ENCODE measurements around the gene PAIP2B. TPM values are rescaled to one million over a fixed set of nuclear protein-coding genes. Genes with fewer than 3 reads are reported as not detected.

PAIP2B gene
- total and polyA plus RNA-seq, 2 of the 13 experiments (the other 11 are each of a cell fraction or from before 2014, with no cell fraction given), result 0.16 to 0.29 TPM

GRCh38 chr2:71226096-71226964 is 573 bp downstream of the PAIP2B start (continued):
- TF ChIP-seq GABPB1 (CRISPR knock-in tag; IDR thresholded peaks at IDR 0.05) (0 out of 2 replicates have a peak, but pooled peaks have one; percentile 29), HNRNPLL (IDR thresholded peaks at IDR 0.05; ENCODE audit: low read depth, low read length, poor library complexity, severe bottlenecking) (peak; percentile 18), CCAR2 (optimal IDR thresholded peaks at IDR 0.05; ENCODE audit: low read depth, low read length) (no peak), KLF15 (CRISPR knock-in tag; IDR thresholded peaks at IDR 0.05; ENCODE audit: borderline replicate concordance) (no peak), SOX6 (IDR thresholded peaks at IDR 0.05) (no peak), SOX6 (CRISPR knock-in tag; IDR thresholded peaks at IDR 0.05) (no peak), MZF1 (CRISPR knock-in tag; IDR thresholded peaks at IDR 0.05; ENCODE audit: borderline replicate concordance) (no peak), GPN1 (CRISPR knock-in tag; IDR thresholded peaks at IDR 0.05; ENCODE audit: borderline replicate concordance) (no peak), RAD51 (IDR thresholded peaks at IDR 0.05; ENCODE audit: borderline replicate concordance) (no peak), ZSCAN12 (CRISPR knock-in tag; IDR thresholded peaks at IDR 0.05) (no peak), MAX (IDR thresholded peaks at IDR 0.05) (peak; percentile 26; the same call in 1 of the 2 replicates), ZNF326 (CRISPR knock-in tag; IDR thresholded peaks at IDR 0.05; ENCODE audit: borderline replicate concordance) (no peak), MED8 (CRISPR knock-in tag; IDR thresholded peaks at IDR 0.05; ENCODE audit: insufficient replicate concordance) (no peak), SOX5 (CRISPR knock-in tag; IDR thresholded peaks at IDR 0.05; ENCODE audit: borderline replicate concordance) (no peak), ZSCAN22 (CRISPR knock-in tag; IDR thresholded peaks at IDR 0.05) (no peak), TOE1 (CRISPR knock-in tag; IDR thresholded peaks at IDR 0.05) (no peak), ELF3 (CRISPR knock-in tag; IDR thresholded peaks at IDR 0.05) (no peak), AGO2 (optimal IDR thresholded peaks at IDR 0.05; ENCODE audit: low read depth, low read length) (no peak)
- TF ChIP-seq, protein P1, sequence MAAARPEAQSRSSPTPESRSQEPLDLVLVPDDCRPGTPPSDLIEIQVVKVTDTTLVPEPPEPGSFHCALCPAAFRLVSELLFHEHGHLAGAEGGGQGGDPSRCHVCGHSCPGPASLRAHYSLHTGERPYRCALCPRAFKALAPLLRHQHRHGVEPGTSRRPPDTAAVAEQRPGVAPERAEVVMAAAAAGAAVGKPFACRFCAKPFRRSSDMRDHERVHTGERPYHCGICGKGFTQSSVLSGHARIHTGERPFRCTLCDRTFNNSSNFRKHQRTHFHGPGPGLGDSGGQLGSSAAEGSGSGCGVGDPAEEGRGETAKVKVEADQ (CRISPR knock-in tag; IDR thresholded peaks at IDR 0.05; ENCODE audit: borderline replicate concordance), result 0 out of 2 replicates have a peak, but pooled peaks have one; percentile 33
- TF ChIP-seq, protein P2, sequence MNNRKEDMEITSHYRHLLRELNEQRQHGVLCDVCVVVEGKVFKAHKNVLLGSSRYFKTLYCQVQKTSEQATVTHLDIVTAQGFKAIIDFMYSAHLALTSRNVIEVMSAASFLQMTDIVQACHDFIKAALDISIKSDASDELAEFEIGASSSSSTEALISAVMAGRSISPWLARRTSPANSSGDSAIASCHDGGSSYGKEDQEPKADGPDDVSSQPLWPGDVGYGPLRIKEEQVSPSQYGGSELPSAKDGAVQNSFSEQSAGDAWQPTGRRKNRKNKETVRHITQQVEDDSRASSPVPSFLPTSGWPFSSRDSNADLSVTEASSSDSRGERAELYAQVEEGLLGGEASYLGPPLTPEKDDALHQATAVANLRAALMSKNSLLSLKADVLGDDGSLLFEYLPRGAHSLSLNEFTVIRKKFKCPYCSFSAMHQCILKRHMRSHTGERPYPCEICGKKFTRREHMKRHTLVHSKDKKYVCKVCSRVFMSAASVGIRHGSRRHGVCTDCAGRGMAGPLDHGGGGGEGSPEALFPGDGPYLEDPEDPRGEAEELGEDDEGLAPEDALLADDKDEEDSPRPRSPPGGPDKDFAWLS (CRISPR knock-in tag; IDR thresholded peaks at IDR 0.05; ENCODE audit: borderline replicate concordance), result 0 out of 2 replicates have a peak, but pooled peaks have one; percentile 30
- TF ChIP-seq, protein P3, sequence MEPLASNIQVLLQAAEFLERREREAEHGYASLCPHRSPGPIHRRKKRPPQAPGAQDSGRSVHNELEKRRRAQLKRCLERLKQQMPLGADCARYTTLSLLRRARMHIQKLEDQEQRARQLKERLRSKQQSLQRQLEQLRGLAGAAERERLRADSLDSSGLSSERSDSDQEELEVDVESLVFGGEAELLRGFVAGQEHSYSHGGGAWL (CRISPR knock-in tag; IDR thresholded peaks at IDR 0.05), result peak; percentile 46; the same call in 1 of the 2 replicates
